WTC11 (cell line): ENCODE results near the gene WRAP73. TPM values are rescaled to one million over a fixed set of nuclear protein-coding genes. Genes with fewer than 3 reads are reported as not detected.

Experiments used
- ATAC-seq: fragments of 200-7000 bp; cut with Tn5 transposase; 2 replicates; pipeline ENCODE4 v1.10.0; 2021; ENCODE audit warnings: mild to moderate bottlenecking, moderate library complexity
- CTCF ChIA-PET: fragments of 300-600 bp; sonication (Branson Sonifier 250); formaldehyde crosslinking; loops from one replicate; lab custom pipeline; 2021; ENCODE audit warnings: antibody characterized with exemption; lab: Charles Lee
- POLR2A ChIA-PET: fragments of 350-600 bp; sonication (Branson Sonifier 250); formaldehyde crosslinking; loops from one replicate; lab custom pipeline; 2021; ENCODE audit warnings: antibody characterized with exemption; lab: Charles Lee
- DNase-seq: peaks from one replicate; pipeline ENCODE4 v3.0.0; 2021; ENCODE audit warnings: low spot score
- H3K27ac Mint-ChIP-seq: 2 replicates; pipeline ENCODE4 v1.8.0; 2021; ENCODE audit warnings: mixed read lengths
- H3K27me3 Mint-ChIP-seq: 2 replicates; pipeline ENCODE4 v1.8.0; 2021; ENCODE audit warnings: low read depth, mild to moderate bottlenecking, moderate library complexity, mixed read lengths
- H3K36me3 Mint-ChIP-seq: 2 replicates; pipeline ENCODE4 v1.8.0; 2021; ENCODE audit warnings: mixed read lengths
- H3K4me1 Mint-ChIP-seq: 2 replicates; pipeline ENCODE4 v1.8.0; 2022; ENCODE audit warnings: mixed read lengths
- H3K4me3 Mint-ChIP-seq: 2 replicates; pipeline ENCODE4 v1.8.0; 2021; ENCODE audit warnings: mild to moderate bottlenecking, moderate library complexity, mixed read lengths
- H3K9me3 Mint-ChIP-seq: 2 replicates; pipeline ENCODE4 v1.8.0; 2021; ENCODE audit warnings: mixed read lengths
- FOXJ3 ChIP-seq: sonication (generic); formaldehyde crosslinking; IDR thresholded peaks from 2 replicates; pipeline ENCODE4 v1.9.0; 2021; ENCODE audit warnings: missing genetic modification reagents, mild to moderate bottlenecking, borderline replicate concordance
- FOXK1 ChIP-seq: sonication (generic); formaldehyde crosslinking; IDR thresholded peaks from 2 replicates; pipeline ENCODE4 v1.8.0; 2022; ENCODE audit warnings: mild to moderate bottlenecking, moderate library complexity, missing genetic modification reagents
- GRHL2 ChIP-seq: fragments of 250-450 bp; sonication (Bioruptor Pico); IDR thresholded peaks from 2 replicates; pipeline ENCODE4 v1.8.0; 2022; ENCODE audit warnings: mild to moderate bottlenecking, moderate library complexity; ENCODE audit not compliant: insufficient replicate concordance, severe bottlenecking
- JAZF1 ChIP-seq: fragments of 250-450 bp; sonication (Bioruptor Pico); IDR thresholded peaks from 2 replicates; pipeline ENCODE4 v1.9.0; 2021; ENCODE audit warnings: moderate library complexity, mild to moderate bottlenecking, inconsistent platforms
- NFE2L1 ChIP-seq: sonication (generic); formaldehyde crosslinking; IDR thresholded peaks from 2 replicates; pipeline ENCODE4 v1.8.1; 2023; ENCODE audit warnings: missing genetic modification reagents
- PRDM15 ChIP-seq: sonication (generic); formaldehyde crosslinking; IDR thresholded peaks from 2 replicates; pipeline ENCODE4 v1.8.0; 2022; ENCODE audit warnings: missing genetic modification reagents
- SMAD4 ChIP-seq: sonication (generic); formaldehyde crosslinking; IDR thresholded peaks from 2 replicates; pipeline ENCODE4 v1.8.0; 2022; ENCODE audit warnings: mild to moderate bottlenecking, missing genetic modification reagents
- SP1 ChIP-seq: sonication (generic); formaldehyde crosslinking; conservative IDR thresholded peaks from 2 replicates; pipeline ENCODE4 v1.8.1; 2022; ENCODE audit warnings: missing genetic modification reagents
- ZNF263 ChIP-seq: sonication (generic); formaldehyde crosslinking; IDR thresholded peaks from 2 replicates; pipeline ENCODE4 v1.8.1; 2022; ENCODE audit warnings: low read depth, mild to moderate bottlenecking, moderate library complexity, missing genetic modification reagents
- ZNF317 ChIP-seq: sonication (generic); formaldehyde crosslinking; IDR thresholded peaks from 2 replicates; pipeline ENCODE4 v1.8.1; 2023; ENCODE audit warnings: low read depth, mild to moderate bottlenecking, moderate library complexity, missing genetic modification reagents, borderline replicate concordance
- total RNA-seq: library from RNA; stranded (reverse); gene quantifications from 3 replicates; pipeline ENCODE4 v1.2.3, GENCODE V29; 2021
- TF ChIP-seq, protein P1 (sequence below): sonication (generic); formaldehyde crosslinking; IDR thresholded peaks from 2 replicates; pipeline ENCODE4 v1.8.0; 2023; ENCODE audit warnings: missing genetic modification reagents, mild to moderate bottlenecking, borderline replicate concordance
- TF ChIP-seq, protein P2 (sequence below): sonication (generic); formaldehyde crosslinking; IDR thresholded peaks from 2 replicates; pipeline ENCODE4 v1.8.0; 2022; ENCODE audit warnings: mild to moderate bottlenecking, missing genetic modification reagents
- TF ChIP-seq, protein P3 (sequence below): fragments of 250-450 bp; sonication (Bioruptor Pico); IDR thresholded peaks from 2 replicates; pipeline ENCODE4 v1.9.0; 2021; ENCODE audit warnings: mild to moderate bottlenecking

WRAP73 gene
- total RNA-seq, 1 experiment from 2014 or later: 39.2 TPM

DNA sequence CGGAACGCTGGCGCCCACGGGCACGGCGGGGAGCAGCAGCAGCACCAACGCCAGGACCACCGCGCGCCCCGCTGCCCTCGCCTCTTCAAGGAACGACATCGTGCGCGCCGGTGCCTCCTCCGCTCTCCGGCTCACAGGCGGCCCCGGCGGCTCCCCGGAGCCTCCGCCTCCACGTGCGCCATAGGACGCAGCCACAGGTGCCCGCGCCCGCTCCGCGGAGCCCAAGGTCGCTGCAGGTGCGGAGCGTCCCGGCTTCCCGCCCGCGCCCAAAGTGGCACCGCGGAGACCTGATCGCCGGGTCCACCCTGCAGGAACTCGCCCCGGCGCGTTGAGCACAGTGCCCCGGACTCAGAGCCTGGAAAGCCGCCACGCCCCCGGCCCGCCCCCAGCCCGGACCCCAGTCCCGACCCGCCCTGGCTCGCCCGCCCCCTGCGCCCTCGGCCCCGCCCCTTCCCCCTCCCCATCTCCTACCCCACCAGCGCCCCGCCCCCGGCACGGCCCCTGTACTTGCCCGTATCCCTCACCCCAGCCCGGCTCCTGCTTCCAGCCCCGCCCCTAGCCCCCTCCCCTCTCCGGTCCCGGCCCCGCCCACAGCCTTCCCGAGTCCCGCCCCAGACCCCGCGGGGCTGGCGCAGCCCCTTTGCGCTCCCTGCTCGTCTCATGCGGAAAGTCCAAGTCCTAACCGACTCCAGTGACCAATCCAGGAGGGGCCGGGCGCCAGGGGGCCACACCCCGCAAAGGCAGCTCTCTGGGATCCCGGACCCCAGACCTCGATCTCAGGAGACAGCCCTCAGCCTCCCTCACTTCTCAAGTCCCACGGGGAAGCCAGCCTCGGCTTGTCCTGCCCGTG is 38.5 kb downstream of the WRAP73 start, which contains the start of gene MEGF6 (continued):
- TF ChIP-seq, protein P1, sequence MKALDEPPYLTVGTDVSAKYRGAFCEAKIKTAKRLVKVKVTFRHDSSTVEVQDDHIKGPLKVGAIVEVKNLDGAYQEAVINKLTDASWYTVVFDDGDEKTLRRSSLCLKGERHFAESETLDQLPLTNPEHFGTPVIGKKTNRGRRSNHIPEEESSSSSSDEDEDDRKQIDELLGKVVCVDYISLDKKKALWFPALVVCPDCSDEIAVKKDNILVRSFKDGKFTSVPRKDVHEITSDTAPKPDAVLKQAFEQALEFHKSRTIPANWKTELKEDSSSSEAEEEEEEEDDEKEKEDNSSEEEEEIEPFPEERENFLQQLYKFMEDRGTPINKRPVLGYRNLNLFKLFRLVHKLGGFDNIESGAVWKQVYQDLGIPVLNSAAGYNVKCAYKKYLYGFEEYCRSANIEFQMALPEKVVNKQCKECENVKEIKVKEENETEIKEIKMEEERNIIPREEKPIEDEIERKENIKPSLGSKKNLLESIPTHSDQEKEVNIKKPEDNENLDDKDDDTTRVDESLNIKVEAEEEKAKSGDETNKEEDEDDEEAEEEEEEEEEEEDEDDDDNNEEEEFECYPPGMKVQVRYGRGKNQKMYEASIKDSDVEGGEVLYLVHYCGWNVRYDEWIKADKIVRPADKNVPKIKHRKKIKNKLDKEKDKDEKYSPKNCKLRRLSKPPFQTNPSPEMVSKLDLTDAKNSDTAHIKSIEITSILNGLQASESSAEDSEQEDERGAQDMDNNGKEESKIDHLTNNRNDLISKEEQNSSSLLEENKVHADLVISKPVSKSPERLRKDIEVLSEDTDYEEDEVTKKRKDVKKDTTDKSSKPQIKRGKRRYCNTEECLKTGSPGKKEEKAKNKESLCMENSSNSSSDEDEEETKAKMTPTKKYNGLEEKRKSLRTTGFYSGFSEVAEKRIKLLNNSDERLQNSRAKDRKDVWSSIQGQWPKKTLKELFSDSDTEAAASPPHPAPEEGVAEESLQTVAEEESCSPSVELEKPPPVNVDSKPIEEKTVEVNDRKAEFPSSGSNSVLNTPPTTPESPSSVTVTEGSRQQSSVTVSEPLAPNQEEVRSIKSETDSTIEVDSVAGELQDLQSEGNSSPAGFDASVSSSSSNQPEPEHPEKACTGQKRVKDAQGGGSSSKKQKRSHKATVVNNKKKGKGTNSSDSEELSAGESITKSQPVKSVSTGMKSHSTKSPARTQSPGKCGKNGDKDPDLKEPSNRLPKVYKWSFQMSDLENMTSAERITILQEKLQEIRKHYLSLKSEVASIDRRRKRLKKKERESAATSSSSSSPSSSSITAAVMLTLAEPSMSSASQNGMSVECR (CRISPR knock-in tag): no peak
- TF ChIP-seq, protein P2, sequence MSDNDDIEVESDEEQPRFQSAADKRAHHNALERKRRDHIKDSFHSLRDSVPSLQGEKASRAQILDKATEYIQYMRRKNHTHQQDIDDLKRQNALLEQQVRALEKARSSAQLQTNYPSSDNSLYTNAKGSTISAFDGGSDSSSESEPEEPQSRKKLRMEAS (CRISPR knock-in tag): peak; percentile 33; the same call in 1 of the 2 replicates
- TF ChIP-seq, protein P3, sequence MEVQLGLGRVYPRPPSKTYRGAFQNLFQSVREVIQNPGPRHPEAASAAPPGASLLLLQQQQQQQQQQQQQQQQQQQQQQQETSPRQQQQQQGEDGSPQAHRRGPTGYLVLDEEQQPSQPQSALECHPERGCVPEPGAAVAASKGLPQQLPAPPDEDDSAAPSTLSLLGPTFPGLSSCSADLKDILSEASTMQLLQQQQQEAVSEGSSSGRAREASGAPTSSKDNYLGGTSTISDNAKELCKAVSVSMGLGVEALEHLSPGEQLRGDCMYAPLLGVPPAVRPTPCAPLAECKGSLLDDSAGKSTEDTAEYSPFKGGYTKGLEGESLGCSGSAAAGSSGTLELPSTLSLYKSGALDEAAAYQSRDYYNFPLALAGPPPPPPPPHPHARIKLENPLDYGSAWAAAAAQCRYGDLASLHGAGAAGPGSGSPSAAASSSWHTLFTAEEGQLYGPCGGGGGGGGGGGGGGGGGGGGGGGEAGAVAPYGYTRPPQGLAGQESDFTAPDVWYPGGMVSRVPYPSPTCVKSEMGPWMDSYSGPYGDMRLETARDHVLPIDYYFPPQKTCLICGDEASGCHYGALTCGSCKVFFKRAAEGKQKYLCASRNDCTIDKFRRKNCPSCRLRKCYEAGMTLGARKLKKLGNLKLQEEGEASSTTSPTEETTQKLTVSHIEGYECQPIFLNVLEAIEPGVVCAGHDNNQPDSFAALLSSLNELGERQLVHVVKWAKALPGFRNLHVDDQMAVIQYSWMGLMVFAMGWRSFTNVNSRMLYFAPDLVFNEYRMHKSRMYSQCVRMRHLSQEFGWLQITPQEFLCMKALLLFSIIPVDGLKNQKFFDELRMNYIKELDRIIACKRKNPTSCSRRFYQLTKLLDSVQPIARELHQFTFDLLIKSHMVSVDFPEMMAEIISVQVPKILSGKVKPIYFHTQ: no peak
- TF ChIP-seq ZNF263 (CRISPR knock-in tag) (no peak), FOXK1 (0 out of 2 replicates have a peak, but pooled peaks have one; percentile 29), ZNF317 (CRISPR knock-in tag) (no peak)

DNA sequence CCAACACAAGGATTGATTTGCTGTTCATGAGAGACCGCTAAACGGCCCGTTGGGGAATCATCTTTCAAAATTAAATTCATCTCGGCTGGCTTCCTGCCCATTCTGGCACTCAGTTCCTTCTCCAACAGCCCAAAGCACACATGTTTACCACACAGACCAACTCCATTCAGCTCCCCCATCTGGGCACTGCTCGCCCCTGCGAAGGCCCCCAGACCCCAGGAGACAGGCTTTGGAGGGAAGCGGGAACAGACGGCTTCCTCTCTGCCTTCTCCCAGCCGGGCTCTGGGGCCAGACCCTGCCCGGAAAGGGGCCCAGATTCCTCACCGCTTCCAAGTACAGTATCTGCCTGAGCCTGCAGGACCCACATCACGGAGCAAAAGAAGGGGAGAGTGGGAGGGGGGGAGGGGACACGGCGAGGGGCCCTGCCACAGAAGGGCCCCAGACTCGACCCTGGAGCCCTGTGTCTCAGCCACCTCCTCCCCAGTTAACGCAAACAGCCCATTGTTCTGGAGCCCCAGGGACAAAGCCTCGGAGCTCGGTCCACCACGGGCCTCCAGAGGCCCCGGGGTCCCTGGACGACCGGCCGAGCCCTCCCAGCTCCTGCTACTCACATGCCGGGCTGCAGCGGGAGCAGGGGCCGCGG is 39.3 kb downstream of the WRAP73 start:
- CTCF ChIA-PET: interaction anchor here (0.6 to 2.8 kb wide), 10 partner anchors 8 to 157 kb away, joined by 3 to 15 read pairs (median 4); no protein-coding TSS in a partner anchor
- Mint-ChIP-seq H3K4me1 (peaks cover 36% of the 10 kb centered on the region), H3K4me3 (peak overlapping the region; percentile 80), H3K9me3 (no peaks in the 10 kb centered on the region), H3K36me3 (no peaks in the 10 kb centered on the region), H3K27me3 (peaks cover 18% of the 10 kb centered on the region), H3K27ac (no peak overlapping the region)
- peak; percentile 43 for DNase-seq
- POLR2A ChIA-PET: no interaction called here
- peak; percentile 6 for ATAC-seq
- TF ChIP-seq JAZF1 (CRISPR knock-in tag) (no peak), ZNF317 (CRISPR knock-in tag) (no peak), FOXJ3 (CRISPR knock-in tag) (no peak), PRDM15 (CRISPR knock-in tag) (peak; percentile 38; the same call in 1 of the 2 replicates), SMAD4 (CRISPR knock-in tag) (no peak), NFE2L1 (CRISPR knock-in tag) (no peak), SP1 (CRISPR knock-in tag) (peak; percentile 9; the same call in 1 of the 2 replicates), GRHL2 (CRISPR knock-in tag) (no peak)
- TF ChIP-seq, protein P3: no peak
